IMR-90 (cell line): ENCODE data around the gene HSP90AB1. TPM values are rescaled to one million over a fixed set of nuclear protein-coding genes. Genes with fewer than 3 reads are reported as not detected.
A peak's percentile ranks its signal among the peaks of the same experiment; 100 is the strongest.

Experiments
- ATAC-seq: fragments of 200-7000 bp; cut with Tn5 transposase; 2 replicates; pipeline ENCODE4 v1.9.1; 2020; ENCODE audit warnings: low read depth, mild to moderate bottlenecking, moderate library complexity
- BruUV-seq: library from RNA; stranded (reverse); fragments of 400-500 nt; replicated peaks from 2 replicates; lab custom pipeline; 2021; lab: Mats Ljungman, UMichigan
- CTCF ChIA-PET: fragments of 300-600 bp; formaldehyde crosslinking; extraction: SDS; loops from one replicate; lab custom pipeline; 2021; ENCODE audit warnings: antibody characterized with exemption; lab: Yijun Ruan, JAX
- POLR2A ChIA-PET: fragments of 300-600 bp; sonication (Branson Sonifier 250); formaldehyde crosslinking; loops from one replicate; lab custom pipeline; 2022; ENCODE audit warnings: antibody characterized with exemption; ENCODE audit not compliant: unreplicated experiment; lab: Charles Lee
- DNase-seq: peaks from one replicate; pipeline ENCODE4 v3.0.0; 2013
- H2AFZ ChIP-seq: replicated peaks from 2 replicates; pipeline ENCODE3; 2013; ENCODE audit warnings: low read length, mild to moderate bottlenecking; ENCODE audit not compliant: poor library complexity
- H2AK5ac ChIP-seq: 2 replicates; pipeline ENCODE4 v1.6.1; 2013; ENCODE audit warnings: low read depth, low read length, inconsistent platforms
- H2AK9ac ChIP-seq: replicated peaks from 2 replicates; pipeline ENCODE3; 2013; ENCODE audit warnings: mild to moderate bottlenecking, low read depth, low read length, moderate library complexity; ENCODE audit not compliant: poor library complexity
- H2BK120ac ChIP-seq: 2 replicates; pipeline ENCODE4 v1.6.1; 2013; ENCODE audit warnings: low read depth, low read length, inconsistent platforms
- H2BK15ac ChIP-seq: 3 replicates; pipeline ENCODE4 v1.6.1; 2013; ENCODE audit warnings: low read depth, low read length, inconsistent platforms
- H2BK20ac ChIP-seq: 2 replicates; pipeline ENCODE4 v1.6.1; 2013; ENCODE audit warnings: low read depth, mild to moderate bottlenecking, inconsistent platforms, low read length, moderate library complexity
- H2BK5ac ChIP-seq: 2 replicates; pipeline ENCODE4 v1.6.1; 2013; ENCODE audit warnings: mild to moderate bottlenecking, low read depth, low read length, inconsistent platforms; ENCODE audit not compliant: poor library complexity, severe bottlenecking
- H3K14ac ChIP-seq: replicated peaks from 2 replicates; pipeline ENCODE4 v1.6.1; 2013; ENCODE audit warnings: low read depth, low read length, inconsistent platforms
- H3K18ac ChIP-seq: 2 replicates; pipeline ENCODE4 v1.6.1; 2013; ENCODE audit warnings: low read depth, low read length, control low read depth
- H3K23ac ChIP-seq: 2 replicates; pipeline ENCODE4 v1.6.1; 2013; ENCODE audit warnings: low read depth, low read length, inconsistent platforms
- H3K27ac ChIP-seq: 2 replicates; pipeline ENCODE4 v1.5.1; 2013; ENCODE audit warnings: mild to moderate bottlenecking, control low read depth, low read length; ENCODE audit not compliant: insufficient read depth
- H3K27me3 ChIP-seq: 2 replicates; pipeline ENCODE4 v1.6.1; 2013; ENCODE audit warnings: low read length; ENCODE audit not compliant: control insufficient read depth, insufficient read depth
- H3K36me3 ChIP-seq: 2 replicates; pipeline ENCODE4 v1.6.1; 2013; ENCODE audit warnings: low read length, mixed read lengths; ENCODE audit not compliant: control insufficient read depth, insufficient read depth
- H3K4ac ChIP-seq: 2 replicates; pipeline ENCODE4 v1.6.1; 2013; ENCODE audit warnings: low read depth, low read length, inconsistent platforms
- H3K4me1 ChIP-seq: 2 replicates; pipeline ENCODE4 v1.6.1; 2013; ENCODE audit warnings: low read length, mixed read lengths; ENCODE audit not compliant: control insufficient read depth, insufficient read depth
- H3K4me2 ChIP-seq: 2 replicates; pipeline ENCODE4 v1.6.1; 2013; ENCODE audit warnings: low read depth, mild to moderate bottlenecking, control low read depth, low read length, moderate library complexity
- H3K4me3 ChIP-seq: 2 replicates; pipeline ENCODE4 v1.5.1; 2013; ENCODE audit warnings: low read depth, mild to moderate bottlenecking, control low read depth, low read length, moderate library complexity; ENCODE audit not compliant: insufficient read depth
- H3K56ac ChIP-seq: 2 replicates; pipeline ENCODE4 v1.6.1; 2013; ENCODE audit warnings: low read length, inconsistent platforms; ENCODE audit not compliant: insufficient read depth; ENCODE audit errors: extremely low read depth
- H3K79me1 ChIP-seq, 2 experiments: 2 replicates each; pipeline ENCODE4 v1.6.1; 2013; ENCODE audit warnings: low read length in 2 of 2, inconsistent platforms in 1 of 2, low read depth in 1 of 2
- H3K9ac ChIP-seq: 2 replicates; pipeline ENCODE4 v1.6.1; 2013; ENCODE audit warnings: low read depth, low read length, control low read depth
- H3K9me1 ChIP-seq: 2 replicates; pipeline ENCODE4 v1.6.1; 2013; ENCODE audit warnings: low read length, inconsistent platforms; ENCODE audit not compliant: insufficient read depth
- H3K9me3 ChIP-seq: 2 replicates; pipeline ENCODE4 v1.6.1; 2013; ENCODE audit warnings: low read length; ENCODE audit not compliant: control insufficient read depth, insufficient read depth
- H4K20me1 ChIP-seq: 2 replicates; pipeline ENCODE4 v1.6.1; 2013; ENCODE audit warnings: low read length, inconsistent platforms; ENCODE audit not compliant: insufficient read depth
- H4K5ac ChIP-seq: 2 replicates; pipeline ENCODE4 v1.6.1; 2013; ENCODE audit warnings: mild to moderate bottlenecking, low read depth, low read length, control low read depth
- H4K8ac ChIP-seq, 2 experiments: 2 replicates each; pipeline ENCODE4 v1.6.1; 2013; ENCODE audit warnings: low read depth in 2 of 2, low read length in 2 of 2, control low read depth in 1 of 2, inconsistent platforms in 1 of 2
- H4K91ac ChIP-seq: 2 replicates; pipeline ENCODE4 v1.6.1; 2013; ENCODE audit warnings: low read depth, low read length, inconsistent platforms; ENCODE audit not compliant: insufficient read depth
- CEBPB ChIP-seq: IDR thresholded peaks from 2 replicates; pipeline ENCODE4 v1.6.1; 2012; ENCODE audit warnings: low read depth, low read length, improper control_type of control experiment
- ELK1 ChIP-seq: fragments of 150-350 bp; IDR thresholded peaks from 2 replicates; pipeline ENCODE4 v1.6.1; 2016; ENCODE audit warnings: low read depth, mild to moderate bottlenecking, low read length, moderate library complexity, borderline replicate concordance
- MAFK ChIP-seq: IDR thresholded peaks from 2 replicates; pipeline ENCODE4 v1.6.1; 2012; ENCODE audit warnings: low read depth, low read length, improper control_type of control experiment
- MAZ ChIP-seq: IDR thresholded peaks from 2 replicates; pipeline ENCODE4 v1.6.1; 2012; ENCODE audit warnings: low read depth, mild to moderate bottlenecking, low read length, improper control_type of control experiment, moderate library complexity, borderline replicate concordance
- RAD21 ChIP-seq: IDR thresholded peaks from 2 replicates; pipeline ENCODE4 v1.6.1; 2012; ENCODE audit warnings: low read length, improper control_type of control experiment
- RFX5 ChIP-seq: IDR thresholded peaks from 2 replicates; pipeline ENCODE4 v1.8.0; 2012; ENCODE audit warnings: low read depth, mild to moderate bottlenecking, low read length, moderate library complexity
- USF2 ChIP-seq: fragments of 150-350 bp; IDR thresholded peaks from 2 replicates; pipeline ENCODE4 v1.6.1; 2017; ENCODE audit warnings: mild to moderate bottlenecking, antibody characterized with exemption, low read length, low read depth
- WGBS, 2 experiments: methylation state at CpG; one replicate each; pipeline versions ENCODE4 v1.1.5 to v1.1.7; 2013; ENCODE audit warnings: missing lambda C conversion rate in 2 of 2; ENCODE audit not compliant: insufficient read length in 1 of 2; ENCODE audit errors: extremely low coverage in 2 of 2; 5-methylcytosine and 5-hydroxymethylcytosine counted together
- dilution Hi-C: fragments of 300-500 bp; cut with HindIII; formaldehyde crosslinking; loops from one replicate; pipeline ENCODE4 v1.14.3; 2018; ENCODE audit warnings: low sequenced_read_pairs; ENCODE audit not compliant: unreplicated experiment
- in situ Hi-C: fragments of 300-500 bp; cut with MboI; formaldehyde crosslinking; loops from 3 replicates; pipeline ENCODE4 v1.14.3; 2019; ENCODE audit warnings: low sequenced_read_pairs, inconsistent platforms, mixed read lengths
- intact Hi-C: fragments of 100-400 bp; cut with micrococcal nuclease; formaldehyde crosslinking; loops from 2 replicates; pipeline ENCODE4 v1.10.0; 2022
- polyA plus RNA-seq, 3 experiments: library from polyadenylated mRNA; depleted of rRNA; stranded (reverse); fragments of >200 nt; gene quantifications; 2 replicates each; pipeline ENCODE4 v1.2.3, GENCODE V29; 2012; ENCODE audit warnings: low replicate concordance in 1 of 3
- total RNA-seq: library from RNA; depleted of rRNA; stranded (reverse); fragments of >200 nt; gene quantifications from 2 replicates; pipeline ENCODE4 v1.2.3, GENCODE V29; 2012

HSP90AB1 gene
- total and polyA plus RNA-seq, 2 of the 4 experiments (the other 2 are of a cell fraction) = 887 to 1,307 TPM

GRCh38 chr6:44232676-44233566, 14.0 kb upstream of the HSP90AB1 start:
- no peak overlapping the region for H2BK5ac ChIP-seq
- H3K27ac ChIP-seq = no peak overlapping the region
- no peak overlapping the region for H3K23ac ChIP-seq
- ATAC-seq = no peak
- no peak overlapping the region for H4K91ac ChIP-seq
- H3K9ac ChIP-seq = no peak overlapping the region
- peak overlapping the region; percentile 52 for H2AK9ac ChIP-seq
- no peak overlapping the region for H2AK5ac ChIP-seq
- 97% methylated on average over 6 of the region's 16 CpGs; no CpG with 5 or more reads in 1 of the 2 experiments for WGBS, 2 experiments
- dilution Hi-C loops = no loop called here
- H3K36me3 ChIP-seq = peaks cover 2% of the 10 kb centered on the region; the same call in 1 of the 2 replicates
- no peak overlapping the region for H2BK15ac ChIP-seq
- CTCF ChIA-PET = interaction anchor here (0.6 kb wide), 1 partner anchor 43 kb away, joined by 4 read pairs; no protein-coding TSS in a partner anchor
- H3K4me1 ChIP-seq = peaks cover 14% of the 10 kb centered on the region
- H3K18ac ChIP-seq = no peak overlapping the region
- in situ Hi-C loops = loop anchor here (5.0 kb wide), 1 partner anchor 61 kb away; no protein-coding TSS in a partner anchor
- H3K4ac ChIP-seq = no peak overlapping the region
- H3K9me3 ChIP-seq = no peaks in the 10 kb centered on the region
- H4K20me1 ChIP-seq = no peaks in the 10 kb centered on the region
- no TSS peak for BruUV-seq
- H2BK20ac ChIP-seq = no peak overlapping the region
- no peak overlapping the region for H4K5ac ChIP-seq
- H3K14ac ChIP-seq = no peak overlapping the region
- H2BK120ac ChIP-seq = no peak overlapping the region
- H3K9me1 ChIP-seq = peaks cover 4% of the 10 kb centered on the region
- TF ChIP-seq MAFK = no peak
- TF ChIP-seq RAD21 = no peak
- TF ChIP-seq MAZ = no peak
- no peak for TF ChIP-seq CEBPB
- no peak for TF ChIP-seq USF2
- no peak for TF ChIP-seq ELK1
- no peak for TF ChIP-seq RFX5
- no peak overlapping the region for H3K4me2 ChIP-seq
- H3K4me3 ChIP-seq = no peak overlapping the region
- POLR2A ChIA-PET = no interaction called here
- no peak overlapping the region for H2AFZ ChIP-seq
- H3K56ac ChIP-seq = no peak overlapping the region
- no peak for DNase-seq
- no peaks in the 10 kb centered on the region for H3K27me3 ChIP-seq
- H4K8ac ChIP-seq = no peak overlapping the region
- H3K79me1 ChIP-seq = 0 out of 4 replicates have a peak, but pooled peaks cover 0 to 4% of the 10 kb centered on the region in 2 experiments
- intact Hi-C loops = no loop called here
